HL-60 (cell line): ENCODE data around the gene SMC6.
A peak's percentile ranks its signal among the peaks of the same experiment; 100 is the strongest.

Experiments used
- DNase-seq, 2 experiments: peaks; one replicate each; pipeline ENCODE4 v3.0.0-alpha.2; 2010 to 2020; ENCODE audit warnings: low read depth in 1 of 2, low spot score in 1 of 2
- H3K27ac ChIP-seq: fragments of 250-450 bp; sonication (Bioruptor Pico); replicated peaks from 2 replicates; pipeline ENCODE4 v1.5.1; 2020; ENCODE audit warnings: mild to moderate bottlenecking, moderate library complexity
- H3K27me3 ChIP-seq: fragments of 250-450 bp; sonication (Bioruptor Pico); 2 replicates; pipeline ENCODE4 v1.5.1; 2021; ENCODE audit warnings: mild to moderate bottlenecking, moderate library complexity; ENCODE audit not compliant: insufficient read depth, poor library complexity, severe bottlenecking
- H3K4me3 ChIP-seq: replicated peaks from 2 replicates; pipeline ENCODE4 v1.5.1; 2011; ENCODE audit warnings: mild to moderate bottlenecking, control low read depth, low read length; ENCODE audit not compliant: insufficient read depth
- CTCF ChIP-seq: IDR thresholded peaks from one replicate; pipeline ENCODE4 v1.5.1; 2011; ENCODE audit warnings: low read length, control low read depth, inconsistent platforms; ENCODE audit not compliant: insufficient read depth
- GABPA ChIP-seq: IDR thresholded peaks from 2 replicates; pipeline ENCODE4 v1.6.1; 2012; ENCODE audit warnings: low read depth
- POLR2AphosphoS5 ChIP-seq: IDR thresholded peaks from 2 replicates; pipeline ENCODE4 v1.6.1; 2012; ENCODE audit warnings: low read depth
- SPI1 ChIP-seq: IDR thresholded peaks from 2 replicates; pipeline ENCODE4 v1.6.1; 2012; ENCODE audit warnings: low read depth, mild to moderate bottlenecking, borderline replicate concordance
- TF ChIP-seq, protein P1 (sequence below): IDR thresholded peaks from 2 replicates; pipeline ENCODE4 v1.6.1; 2012; ENCODE audit warnings: low read depth; ENCODE audit not compliant: insufficient replicate concordance

Gene SMC6

GRCh38 chr2:17757321-17757720 lies 3.7 kb upstream of the SMC6 start:
- DNase-seq: no peak
- TF ChIP-seq POLR2AphosphoS5: no peak
- TF ChIP-seq SPI1: no peak
- no peak for TF ChIP-seq CTCF
- TF ChIP-seq, protein P1, sequence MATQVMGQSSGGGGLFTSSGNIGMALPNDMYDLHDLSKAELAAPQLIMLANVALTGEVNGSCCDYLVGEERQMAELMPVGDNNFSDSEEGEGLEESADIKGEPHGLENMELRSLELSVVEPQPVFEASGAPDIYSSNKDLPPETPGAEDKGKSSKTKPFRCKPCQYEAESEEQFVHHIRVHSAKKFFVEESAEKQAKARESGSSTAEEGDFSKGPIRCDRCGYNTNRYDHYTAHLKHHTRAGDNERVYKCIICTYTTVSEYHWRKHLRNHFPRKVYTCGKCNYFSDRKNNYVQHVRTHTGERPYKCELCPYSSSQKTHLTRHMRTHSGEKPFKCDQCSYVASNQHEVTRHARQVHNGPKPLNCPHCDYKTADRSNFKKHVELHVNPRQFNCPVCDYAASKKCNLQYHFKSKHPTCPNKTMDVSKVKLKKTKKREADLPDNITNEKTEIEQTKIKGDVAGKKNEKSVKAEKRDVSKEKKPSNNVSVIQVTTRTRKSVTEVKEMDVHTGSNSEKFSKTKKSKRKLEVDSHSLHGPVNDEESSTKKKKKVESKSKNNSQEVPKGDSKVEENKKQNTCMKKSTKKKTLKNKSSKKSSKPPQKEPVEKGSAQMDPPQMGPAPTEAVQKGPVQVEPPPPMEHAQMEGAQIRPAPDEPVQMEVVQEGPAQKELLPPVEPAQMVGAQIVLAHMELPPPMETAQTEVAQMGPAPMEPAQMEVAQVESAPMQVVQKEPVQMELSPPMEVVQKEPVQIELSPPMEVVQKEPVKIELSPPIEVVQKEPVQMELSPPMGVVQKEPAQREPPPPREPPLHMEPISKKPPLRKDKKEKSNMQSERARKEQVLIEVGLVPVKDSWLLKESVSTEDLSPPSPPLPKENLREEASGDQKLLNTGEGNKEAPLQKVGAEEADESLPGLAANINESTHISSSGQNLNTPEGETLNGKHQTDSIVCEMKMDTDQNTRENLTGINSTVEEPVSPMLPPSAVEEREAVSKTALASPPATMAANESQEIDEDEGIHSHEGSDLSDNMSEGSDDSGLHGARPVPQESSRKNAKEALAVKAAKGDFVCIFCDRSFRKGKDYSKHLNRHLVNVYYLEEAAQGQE: no peak
- no peak for TF ChIP-seq GABPA
- no peak overlapping the region for H3K4me3 ChIP-seq
- no peak overlapping the region for H3K27ac ChIP-seq
- no peaks in the 10 kb centered on the region for H3K27me3 ChIP-seq

GRCh38 chr2:17756668-17757067 lies 3.1 kb upstream of the SMC6 start:
- no peak overlapping the region for H3K27ac ChIP-seq
- TF ChIP-seq CTCF (no peak), POLR2AphosphoS5 (no peak), GABPA (no peak), SPI1 (no peak)
- TF ChIP-seq, protein P1: no peak
- no peak for DNase-seq
- H3K27me3 ChIP-seq: no peaks in the 10 kb centered on the region
- no peak overlapping the region for H3K4me3 ChIP-seq

- Histone ChIP-seq H3K4me3 (peak overlapping the region; percentile 73), H3K27me3 (no peaks in the 10 kb centered on the region), H3K27ac (peak overlapping the region; percentile 99)
- TF ChIP-seq, protein P1: no peak
- TF ChIP-seq GABPA (no peak), POLR2AphosphoS5 (no peak), SPI1 (no peak), CTCF (no peak)
- DNase-seq: peak in 1 of 2 experiments; percentile 2
Observed at GRCh38 chr2:17754773-17755425, 1.3 kb upstream of the SMC6 start.
